Central memory CD8-positive, alpha-beta T cell (primary cell): Measurements from ENCODE around the gene ARRB1.
"Not testable (repeated sequence)": the region's sequence is repeated elsewhere in the genome, so short reads cannot be mapped to it uniquely, and the experiment has no call there.

Experiments
- ATAC-seq: fragments of 150-1000 bp; cut with Tn5 transposase; replicated peaks from 2 replicates; pipeline ENCODE4 v1.10.0; 2022; ENCODE audit warnings: mild to moderate bottlenecking, moderate FRiP score, moderate number of reproducible peaks; ENCODE audit not compliant: poor library complexity, severe bottlenecking; ENCODE audit errors: extremely low read depth
- DNase-seq, 2 donors: peaks; one replicate each; pipeline ENCODE4 v3.0.0; 2021; ENCODE audit warnings: low spot score in 2 of 2
- H3K27ac Mint-ChIP-seq: one replicate; pipeline ENCODE4 v1.8.0; 2022; ENCODE audit warnings: low read depth, mild to moderate bottlenecking, moderate library complexity, mixed read lengths
- H3K27me3 Mint-ChIP-seq: one replicate; pipeline ENCODE4 v1.8.0; 2022; ENCODE audit warnings: mixed read lengths
- H3K36me3 Mint-ChIP-seq: one replicate; pipeline ENCODE4 v1.8.0; 2022; ENCODE audit warnings: mild to moderate bottlenecking, moderate library complexity, mixed read lengths; ENCODE audit not compliant: insufficient read depth
- H3K4me1 Mint-ChIP-seq: one replicate; pipeline ENCODE4 v1.8.0; 2022; ENCODE audit warnings: mixed read lengths
- H3K4me3 Mint-ChIP-seq: one replicate; pipeline ENCODE4 v1.8.0; 2022; ENCODE audit warnings: mild to moderate bottlenecking, moderate library complexity, mixed read lengths
- H3K9me3 Mint-ChIP-seq: one replicate; pipeline ENCODE4 v1.8.0; 2022; ENCODE audit warnings: mixed read lengths

The ARRB1 gene

GRCh38 chr11:75276686-75277085 is 74.8 kb downstream of the ARRB1 start:
- Mint-ChIP-seq H3K4me3 (peak overlapping the region; percentile 72), H3K4me1 (peaks cover 56% of the 10 kb centered on the region), H3K36me3 (peaks cover 6% of the 10 kb centered on the region), H3K27me3 (no peaks in the 10 kb centered on the region), H3K27ac (peak overlapping the region; percentile 89), H3K9me3 (no peaks in the 10 kb centered on the region)
- DNase-seq (no peak), ATAC-seq (no peak)

DNA sequence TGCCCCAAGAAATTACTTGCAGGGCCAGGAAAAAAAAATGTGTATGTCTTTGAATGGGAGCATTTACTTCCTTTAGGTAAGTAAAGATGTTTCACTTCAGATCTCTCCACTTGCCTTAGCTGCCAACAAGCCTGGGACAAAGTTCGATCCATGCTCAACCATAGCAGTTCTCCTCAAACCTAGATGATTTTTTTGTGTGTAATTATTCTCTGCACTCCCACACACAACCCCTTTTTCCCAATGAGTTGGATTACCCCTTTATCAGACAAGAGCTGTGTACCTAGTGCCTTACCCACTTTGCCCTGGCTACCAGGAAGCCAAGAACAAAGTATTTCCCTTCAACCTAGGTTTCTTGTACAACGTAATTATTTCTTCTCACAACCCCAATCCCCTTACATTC is 75.3 kb downstream of the ARRB1 start:
- ATAC-seq (no peak), DNase-seq (no peak)
- H3K4me3 Mint-ChIP-seq, result peak overlapping the region; percentile 72
- H3K4me1 Mint-ChIP-seq, result peaks cover 61% of the 10 kb centered on the region
- no peaks in the 10 kb centered on the region for H3K9me3 Mint-ChIP-seq
- peaks cover 9% of the 10 kb centered on the region for H3K36me3 Mint-ChIP-seq
- H3K27ac Mint-ChIP-seq, result peak overlapping the region; percentile 89
- no peaks in the 10 kb centered on the region for H3K27me3 Mint-ChIP-seq

DNA sequence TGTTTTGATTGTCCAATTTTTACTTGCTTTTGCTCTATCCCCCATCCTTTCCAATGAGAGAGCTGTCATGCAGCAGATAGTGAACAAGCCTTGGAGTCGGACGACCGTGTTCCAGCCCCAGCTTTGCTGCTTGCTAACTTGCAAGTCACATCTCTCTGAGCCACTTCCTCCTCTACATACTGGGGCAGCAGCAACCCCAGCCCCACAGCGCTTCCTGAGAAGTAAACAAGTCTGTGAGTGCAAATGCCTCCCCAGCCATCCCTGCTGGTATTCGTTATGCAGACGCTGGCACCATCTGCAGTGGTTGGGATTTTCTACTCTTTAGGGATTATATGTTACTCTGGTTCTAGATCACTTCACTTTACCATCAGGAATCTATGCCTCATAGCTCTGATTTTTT is 75.9 kb downstream of the ARRB1 start:
- Mint-ChIP-seq H3K36me3 (peaks cover 9% of the 10 kb centered on the region), H3K4me1 (peaks cover 59% of the 10 kb centered on the region)

GRCh38 chr11:75274716-75275115 is 76.7 kb downstream of the ARRB1 start:
- ATAC-seq, H3K4me3 Mint-ChIP-seq, H3K27me3 Mint-ChIP-seq, H3K9me3 Mint-ChIP-seq, DNase-seq, H3K36me3 Mint-ChIP-seq: not testable (repeated sequence)
- Mint-ChIP-seq H3K27ac (peak overlapping the region; percentile 90), H3K4me1 (peaks cover 51% of the 10 kb centered on the region)

More for the DNA sequence above, 75.9 kb downstream of the ARRB1 start:
- DNase-seq (peak; percentile 55 to 67), ATAC-seq (peak; percentile 98)
- H3K9me3 Mint-ChIP-seq, result no peaks in the 10 kb centered on the region
- peak overlapping the region; percentile 89 for H3K27ac Mint-ChIP-seq
- no peaks in the 10 kb centered on the region for H3K27me3 Mint-ChIP-seq
- peak overlapping the region; percentile 72 for H3K4me3 Mint-ChIP-seq

- no peaks in the 10 kb centered on the region for H3K27me3 Mint-ChIP-seq
- H3K36me3 Mint-ChIP-seq, result peaks cover 9% of the 10 kb centered on the region
- DNase-seq, result no peak
- H3K27ac Mint-ChIP-seq, result peak overlapping the region; percentile 90
- H3K9me3 Mint-ChIP-seq, result no peaks in the 10 kb centered on the region
- peak overlapping the region; percentile 65 for H3K4me3 Mint-ChIP-seq
- ATAC-seq, result no peak
- peaks cover 51% of the 10 kb centered on the region for H3K4me1 Mint-ChIP-seq
These were observed 77.8 kb downstream of the ARRB1 start for GRCh38 chr11:75273411-75274391.

- H3K4me3 Mint-ChIP-seq, result peak overlapping the region; percentile 65
- H3K27ac Mint-ChIP-seq, result peak overlapping the region; percentile 87
- peaks cover 51% of the 10 kb centered on the region for H3K4me1 Mint-ChIP-seq
- ATAC-seq, result no peak
- H3K27me3 Mint-ChIP-seq, result no peaks in the 10 kb centered on the region
- H3K9me3 Mint-ChIP-seq, result no peaks in the 10 kb centered on the region
- no peak for DNase-seq
- peaks cover 12% of the 10 kb centered on the region for H3K36me3 Mint-ChIP-seq
These were observed 78.6 kb downstream of the ARRB1 start for GRCh38 chr11:75272821-75273301.

DNA sequence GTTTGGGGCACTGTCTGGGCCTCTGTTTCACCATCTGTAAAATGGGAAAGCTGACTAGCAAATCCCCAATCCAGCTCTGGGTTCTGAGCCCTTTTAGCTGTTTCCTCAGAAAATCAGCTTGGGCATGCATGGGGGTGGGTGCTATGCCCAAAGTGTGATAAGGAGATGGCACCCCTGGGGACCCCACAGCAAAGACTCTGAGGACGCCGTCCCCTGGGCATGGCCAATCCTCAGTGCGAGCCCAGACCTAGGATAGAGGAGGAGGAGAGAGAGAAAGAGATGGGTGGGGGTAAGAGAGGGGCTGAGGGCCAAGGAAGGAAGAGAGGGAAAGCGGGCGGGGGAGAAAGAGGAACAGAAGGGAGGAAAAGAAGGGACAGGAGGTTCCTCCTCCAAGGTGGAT is 79.1 kb downstream of the ARRB1 start:
- peak overlapping the region; percentile 87 for H3K27ac Mint-ChIP-seq

DNA sequence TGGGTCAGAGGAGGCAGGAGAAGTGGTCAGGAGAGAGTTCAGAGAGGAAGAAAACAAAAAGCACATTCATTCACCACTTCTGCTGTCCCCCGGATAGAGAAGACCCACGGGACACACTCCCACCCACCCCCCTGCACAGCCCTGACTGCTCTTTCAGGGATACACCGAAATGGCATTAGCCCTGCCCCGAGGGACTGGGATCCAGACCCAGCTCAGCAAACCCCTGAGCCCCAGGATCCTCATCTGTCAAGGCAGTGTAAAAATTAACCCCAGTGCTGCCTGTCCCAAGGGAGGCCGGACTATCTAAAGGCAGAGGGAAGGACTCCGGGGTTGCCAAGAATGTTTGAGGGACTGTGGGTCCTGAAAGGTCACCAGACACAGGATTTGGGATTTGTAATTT is 79.7 kb downstream of the ARRB1 start:
- ATAC-seq (no peak), DNase-seq (no peak)
- Mint-ChIP-seq H3K27ac (peak overlapping the region; percentile 87), H3K4me3 (no peak overlapping the region), H3K4me1 (peaks cover 49% of the 10 kb centered on the region), H3K9me3 (no peaks in the 10 kb centered on the region), H3K36me3 (peaks cover 13% of the 10 kb centered on the region), H3K27me3 (no peaks in the 10 kb centered on the region)

More for the DNA sequence above, 79.1 kb downstream of the ARRB1 start:
- no peaks in the 10 kb centered on the region for H3K9me3 Mint-ChIP-seq
- ATAC-seq (no peak), DNase-seq (no peak)
- peaks cover 13% of the 10 kb centered on the region for H3K36me3 Mint-ChIP-seq
- H3K4me1 Mint-ChIP-seq, result peaks cover 48% of the 10 kb centered on the region
- peak overlapping the region; percentile 65 for H3K4me3 Mint-ChIP-seq
- no peaks in the 10 kb centered on the region for H3K27me3 Mint-ChIP-seq

GRCh38 chr11:75270896-75271418 is 80.5 kb downstream of the ARRB1 start:
- Mint-ChIP-seq H3K36me3 (peaks cover 13% of the 10 kb centered on the region), H3K27me3 (no peaks in the 10 kb centered on the region), H3K4me3 (no peak overlapping the region), H3K27ac (peak overlapping the region; percentile 87), H3K9me3 (no peaks in the 10 kb centered on the region), H3K4me1 (peaks cover 41% of the 10 kb centered on the region)
- DNase-seq (no peak), ATAC-seq (no peak)

DNA sequence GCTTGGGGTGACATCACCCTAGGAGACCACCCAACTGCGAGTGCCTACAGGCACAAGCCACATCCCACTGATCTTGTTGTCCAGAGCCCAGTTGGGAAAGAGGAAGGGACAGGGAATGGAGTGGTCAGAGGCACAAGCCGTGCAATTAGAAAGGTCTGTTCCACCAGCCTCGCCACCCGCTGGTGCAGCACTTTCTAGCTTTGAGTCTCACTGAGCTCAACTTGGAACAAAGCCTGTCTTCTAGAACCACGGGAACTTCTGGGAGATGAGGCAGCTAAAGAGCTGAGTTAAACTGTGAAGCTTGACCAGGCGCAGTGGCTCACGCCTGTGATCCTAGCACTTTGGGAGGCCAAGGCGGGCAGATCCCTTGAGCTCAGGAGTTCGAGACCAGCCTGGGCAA is 81.6 kb downstream of the ARRB1 start:
- Mint-ChIP-seq H3K4me3 (no peak overlapping the region), H3K36me3 (peaks cover 9% of the 10 kb centered on the region), H3K4me1 (peaks cover 33% of the 10 kb centered on the region), H3K9me3 (no peaks in the 10 kb centered on the region), H3K27ac (no peak overlapping the region), H3K27me3 (no peaks in the 10 kb centered on the region)
- no peak for DNase-seq
- no peak for ATAC-seq

DNA sequence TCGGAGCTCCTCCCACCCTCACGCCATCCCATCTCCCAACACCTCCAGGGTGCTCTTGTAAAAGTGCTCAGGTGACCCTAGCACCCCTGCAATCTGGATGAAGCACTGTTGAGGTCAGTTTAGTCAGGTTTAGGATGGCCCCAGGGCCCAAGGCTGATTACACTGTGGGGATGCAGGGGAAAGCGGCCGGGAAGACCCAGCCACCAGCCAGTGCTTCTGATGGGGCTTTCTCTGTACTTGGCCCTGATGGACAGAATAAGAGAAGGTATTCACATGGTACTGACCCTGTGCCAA is 82.1 kb downstream of the ARRB1 start:
- no peaks in the 10 kb centered on the region for H3K9me3 Mint-ChIP-seq
- no peak overlapping the region for H3K27ac Mint-ChIP-seq
- H3K4me3 Mint-ChIP-seq, result no peak overlapping the region
- peaks cover 32% of the 10 kb centered on the region for H3K4me1 Mint-ChIP-seq
- no peak for DNase-seq
- peaks cover 9% of the 10 kb centered on the region for H3K36me3 Mint-ChIP-seq
- ATAC-seq, result no peak
- H3K27me3 Mint-ChIP-seq, result no peaks in the 10 kb centered on the region

- H3K27ac Mint-ChIP-seq, result no peak overlapping the region
- H3K4me3 Mint-ChIP-seq, result no peak overlapping the region
- no peaks in the 10 kb centered on the region for H3K9me3 Mint-ChIP-seq
- H3K27me3 Mint-ChIP-seq, result no peaks in the 10 kb centered on the region
- H3K36me3 Mint-ChIP-seq, result peaks cover 9% of the 10 kb centered on the region
- ATAC-seq (no peak), DNase-seq (no peak)
- H3K4me1 Mint-ChIP-seq, result peaks cover 32% of the 10 kb centered on the region
These were observed 82.7 kb downstream of the ARRB1 start for GRCh38 chr11:75268626-75269366.
